NCI-H146 treated with DMSO at 0.1 percent for 48 hours (cell line): ENCODE data around the gene GRP.
A peak's percentile ranks its signal among the peaks of the same experiment; 100 is the strongest.

Experiments
- DNase-seq: peaks from one replicate; lab custom pipeline; 2025; ENCODE audit not compliant: unreplicated experiment; lab: John Stamatoyannopoulos, UW

GRP gene

GRCh38 chr18:59266886-59267502 lies 47.0 kb downstream of the GRP start:
- no peak for DNase-seq

GRCh38 chr18:59267503-59268126 lies 47.7 kb downstream of the GRP start:
- no peak for DNase-seq

DNA sequence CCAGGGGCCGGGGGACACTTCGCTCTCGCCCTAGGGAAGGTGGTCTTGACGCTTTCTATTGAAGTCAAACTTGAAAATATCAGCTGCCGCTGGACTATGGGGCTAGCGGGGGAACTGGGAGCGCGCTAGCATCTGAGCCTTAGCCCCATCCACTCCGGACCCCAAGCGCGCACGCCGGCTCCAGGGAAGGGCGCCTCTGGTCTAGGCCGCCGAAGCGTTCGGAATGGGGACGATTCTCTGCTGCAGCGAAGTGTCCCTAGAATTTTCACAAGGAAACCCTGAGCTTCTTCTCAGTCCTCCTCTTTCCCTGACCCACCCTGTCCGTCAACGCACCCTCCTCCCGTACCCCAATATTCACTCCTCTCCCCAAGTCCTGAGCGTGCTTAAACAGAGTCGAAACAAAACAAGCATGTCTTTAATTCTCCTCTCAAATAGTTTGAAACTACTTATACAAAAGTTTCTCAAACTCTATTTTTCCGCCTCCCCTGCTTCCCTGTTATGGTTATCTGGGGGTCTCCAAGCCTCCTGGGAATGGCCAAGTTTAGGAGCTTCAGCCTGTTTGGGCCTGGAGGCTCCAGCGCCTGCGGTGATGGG lies 48.3 kb downstream of the GRP start:
- DNase-seq: no peak

DNA sequence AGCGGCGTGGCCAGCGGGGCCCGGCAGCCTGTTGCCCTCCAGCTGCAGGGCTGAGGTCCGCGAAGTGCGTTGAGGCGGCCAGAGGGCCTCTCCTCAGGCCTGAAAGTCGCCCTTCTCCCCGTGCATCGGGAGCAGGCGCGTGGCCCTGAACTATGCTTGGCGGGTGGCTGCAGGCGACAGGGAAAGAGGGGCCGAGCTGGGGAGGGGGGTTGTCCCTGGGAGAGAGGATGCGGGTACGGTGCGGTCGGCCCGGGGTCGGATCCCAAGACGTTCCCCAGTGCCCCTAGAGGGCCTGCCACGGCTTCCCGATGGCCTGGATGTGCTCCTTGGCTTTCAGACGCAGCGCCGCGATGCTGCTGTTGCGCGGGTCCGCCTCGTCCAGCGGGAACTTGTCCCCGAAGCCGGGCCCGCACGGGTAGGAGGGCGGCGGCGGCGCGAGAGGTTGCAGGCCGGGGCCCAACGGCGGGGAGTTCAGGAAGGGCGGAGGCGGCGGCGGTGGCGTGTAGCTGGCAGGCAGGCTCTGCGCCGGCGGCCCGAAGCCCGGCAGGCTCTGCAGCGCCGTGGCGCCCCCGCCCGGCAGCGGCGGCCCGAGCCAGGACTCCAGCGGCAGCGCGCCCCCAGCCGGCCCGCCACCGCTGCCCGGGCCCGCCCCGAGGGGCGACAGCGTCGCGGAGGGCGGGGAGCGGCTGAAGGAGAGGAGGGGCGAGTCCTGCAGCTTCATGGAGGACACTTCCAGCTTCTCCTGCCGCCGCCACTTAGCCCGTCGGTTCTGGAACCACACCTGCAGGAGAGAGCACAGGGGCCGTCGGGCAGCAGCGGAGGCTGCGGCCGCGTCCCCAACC lies 49.0 kb downstream of the GRP start:
- DNase-seq: peak; percentile 76

DNA sequence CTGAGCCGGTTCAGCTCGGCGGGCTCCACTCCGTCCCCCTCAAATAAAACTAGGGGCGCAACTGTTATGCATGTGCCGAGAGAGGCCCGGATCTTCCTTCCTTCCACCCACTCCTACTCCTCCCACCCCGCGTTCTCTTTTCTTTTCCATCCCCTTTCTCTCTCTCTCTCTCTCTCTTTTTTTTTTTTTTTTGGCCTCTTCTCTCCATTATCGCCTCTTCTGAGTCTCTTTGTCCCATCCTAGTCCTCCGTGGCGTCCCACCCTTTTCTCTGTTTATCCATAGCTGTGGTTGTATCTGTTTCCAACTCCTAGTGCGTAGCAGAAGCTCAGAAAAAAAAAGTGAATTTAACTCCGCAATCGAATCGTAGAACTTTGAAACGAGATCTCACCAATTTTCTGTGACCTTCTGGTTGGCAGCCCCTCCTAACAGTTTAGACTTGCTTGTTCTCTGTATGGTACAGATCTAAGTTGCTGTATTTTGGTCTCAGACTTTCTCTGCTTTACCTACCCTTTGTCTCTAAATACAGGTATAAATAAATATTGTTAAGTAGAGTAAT lies 49.7 kb downstream of the GRP start:
- no peak for DNase-seq

- DNase-seq: no peak
Observed at GRCh38 chr18:59270689-59271257, 50.8 kb downstream of the GRP start.

- DNase-seq: no peak
Observed at GRCh38 chr18:59271606-59272220, 51.8 kb downstream of the GRP start.

GRCh38 chr18:59272221-59272888 lies 52.4 kb downstream of the GRP start:
- DNase-seq: no peak

- no peak for DNase-seq
Observed at GRCh38 chr18:59272891-59273758, 53.2 kb downstream of the GRP start, which contains the start of gene RAX. Gene RAX (minus strand): TSS chr18:59273454. CDS start chr18:59273206, 248 bp downstream.

DNA sequence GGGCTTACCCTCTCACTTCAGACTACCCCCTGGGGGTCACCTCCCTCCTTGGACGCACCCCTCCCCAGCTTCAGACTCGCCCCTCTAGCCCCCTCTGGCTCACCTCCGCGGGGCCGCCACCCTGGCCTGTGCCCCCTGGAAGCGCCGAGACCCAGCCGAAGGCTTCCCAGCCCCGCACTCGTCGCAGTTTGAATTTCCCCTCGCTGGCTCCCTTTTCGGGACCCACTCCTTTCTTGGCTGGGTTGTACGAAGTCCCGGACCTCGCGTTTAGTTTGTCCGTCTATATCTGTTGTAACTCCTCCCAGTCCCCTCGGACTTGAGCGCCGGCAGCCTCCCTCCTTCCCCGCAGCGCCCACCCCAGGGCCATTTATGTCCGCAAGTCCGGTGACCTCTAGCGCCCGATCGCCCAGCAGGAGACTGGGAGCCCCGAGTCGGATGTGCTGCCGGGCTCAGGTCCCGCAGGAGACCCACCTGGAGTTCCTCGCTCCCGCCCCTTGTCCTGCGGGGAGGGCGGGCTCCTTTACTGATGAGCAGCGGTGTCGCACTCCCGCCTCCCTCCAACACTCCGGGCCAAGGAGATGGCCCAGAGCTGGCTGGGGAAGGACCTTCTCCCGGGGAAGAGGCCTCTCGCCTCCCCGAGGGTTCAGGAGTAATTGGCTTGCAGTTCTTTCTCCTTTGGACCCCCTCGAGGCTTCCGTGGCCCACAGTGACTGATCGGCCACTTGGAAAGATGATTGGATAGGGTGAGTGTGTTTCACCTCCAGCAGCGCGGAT lies 54.0 kb downstream of the GRP start:
- DNase-seq: no peak

GRCh38 chr18:59274533-59274928 lies 54.6 kb downstream of the GRP start:
- no peak for DNase-seq

- no peak for DNase-seq
Observed at GRCh38 chr18:59275406-59275949, 55.5 kb downstream of the GRP start.

DNA sequence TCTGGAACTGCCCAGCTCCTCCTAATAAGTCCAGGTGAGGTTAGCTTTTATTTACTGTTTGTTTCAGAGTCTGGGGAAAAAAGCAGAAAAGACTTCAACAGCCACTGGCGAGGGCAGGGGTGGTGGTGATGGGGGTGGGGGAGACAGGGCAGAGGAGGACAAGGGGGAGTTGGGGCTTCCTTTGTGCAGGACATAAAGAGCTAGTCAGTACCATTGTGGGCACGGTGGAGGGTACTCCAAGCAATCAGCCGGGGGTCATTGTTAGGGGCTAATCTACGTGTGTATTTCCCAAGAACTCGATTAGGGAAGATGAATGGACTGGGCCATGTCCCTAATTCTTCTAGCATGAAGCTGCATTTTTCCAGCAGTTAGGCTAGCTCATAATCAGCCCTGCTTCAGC lies 56.1 kb downstream of the GRP start:
- DNase-seq: no peak

GRCh38 chr18:59278793-59279192 lies 58.8 kb downstream of the GRP start:
- no peak for DNase-seq

DNA sequence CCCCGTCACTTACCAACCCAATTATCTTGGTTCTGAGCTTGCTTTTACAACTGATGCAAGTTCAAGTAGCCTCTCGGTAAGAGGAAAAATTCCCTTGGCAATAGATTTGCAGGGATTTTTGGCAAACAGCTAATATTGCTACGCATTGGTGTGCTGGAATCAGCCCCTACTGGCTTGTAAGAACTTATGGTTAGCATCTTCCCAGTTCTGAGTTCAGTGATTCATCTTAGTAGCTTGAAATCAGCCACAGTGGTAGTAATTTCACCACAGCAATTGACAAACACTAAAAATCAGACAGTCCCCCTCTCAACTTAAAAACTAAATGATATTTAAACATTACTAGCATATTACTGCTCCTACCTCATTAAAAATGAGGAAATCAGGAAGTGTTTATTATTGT lies 59.2 kb downstream of the GRP start:
- DNase-seq: no peak

DNA sequence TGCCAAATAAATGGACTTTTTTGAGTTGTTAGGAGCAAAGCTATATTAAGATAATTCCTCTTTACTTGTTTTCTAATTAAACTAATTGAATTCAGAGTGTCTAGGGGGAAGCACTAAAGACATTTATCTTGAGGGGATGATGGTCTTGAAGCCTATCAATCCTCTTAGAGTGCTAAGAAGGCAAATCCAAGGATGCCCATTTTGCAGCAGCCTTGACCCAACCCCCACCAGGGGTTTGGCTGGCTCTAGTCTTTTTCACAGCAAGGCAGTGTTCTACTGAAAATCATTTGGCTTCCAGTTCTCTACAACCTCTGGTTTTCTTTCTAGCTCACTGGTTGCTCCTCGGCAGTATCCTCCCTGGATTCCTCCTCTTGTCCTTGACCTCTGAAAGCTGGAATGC lies 59.8 kb downstream of the GRP start:
- DNase-seq: no peak
